ENCODE measurements around the gene PNPLA1.

PNPLA1 gene

DNA sequence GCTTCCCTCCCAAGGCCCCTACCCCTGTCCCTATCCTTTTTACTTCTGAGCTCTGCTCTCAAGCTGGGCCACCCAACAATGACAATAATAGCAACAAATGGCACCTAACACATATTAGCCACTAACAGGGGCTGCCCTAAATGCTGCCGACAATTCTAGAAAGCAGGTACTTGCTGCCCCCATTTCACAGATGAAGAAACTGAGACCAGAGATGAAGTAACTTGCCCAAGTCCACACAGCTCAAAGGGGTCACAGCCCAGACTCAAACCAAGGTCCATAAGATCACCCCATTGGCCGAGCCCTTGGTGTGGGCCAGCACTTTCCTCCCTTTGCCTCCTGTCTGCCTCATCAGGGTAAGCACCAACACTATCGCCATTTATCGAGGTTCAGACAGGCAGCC, 54.9 kb downstream of the PNPLA1 start:
- ChIA-PET CTCF (interaction anchor here (0.9 kb wide), 1 partner anchor 16 kb away, joined by 3 read pairs; no protein-coding TSS in a partner anchor), POLR2A (no interaction called here)
- TF ChIP-seq BHLHE40 (IDR thresholded peaks at IDR 0.05; ENCODE audit: borderline replicate concordance) (no peak), FOXA1 (IDR thresholded peaks at IDR 0.05) (no peak), SUZ12 (IDR thresholded peaks at IDR 0.05) (no peak), ARNT (IDR thresholded peaks at IDR 0.05) (no peak), FOXK2 (IDR thresholded peaks at IDR 0.05) (no peak), ELF4 (IDR thresholded peaks at IDR 0.05) (no peak), L3MBTL2 (conservative IDR thresholded peaks at IDR 0.05) (no peak)
- no peak for DNase-seq (ENCODE audit: extremely low spot score)

GRCh38 chr6:36326356-36326995, 56.6 kb downstream of the PNPLA1 start:
- POLR2A ChIA-PET: no interaction called here
- no peak for TF ChIP-seq CTBP1 (IDR thresholded peaks at IDR 0.05; ENCODE audit: borderline replicate concordance)
- no peak for TF ChIP-seq BHLHE40 (IDR thresholded peaks at IDR 0.05; ENCODE audit: borderline replicate concordance)
- no peak for DNase-seq (ENCODE audit: extremely low spot score)
- CTCF ChIA-PET: interaction anchor here (0.8 kb wide), 1 partner anchor 15 kb away, joined by 3 read pairs; no protein-coding TSS in a partner anchor

DNA sequence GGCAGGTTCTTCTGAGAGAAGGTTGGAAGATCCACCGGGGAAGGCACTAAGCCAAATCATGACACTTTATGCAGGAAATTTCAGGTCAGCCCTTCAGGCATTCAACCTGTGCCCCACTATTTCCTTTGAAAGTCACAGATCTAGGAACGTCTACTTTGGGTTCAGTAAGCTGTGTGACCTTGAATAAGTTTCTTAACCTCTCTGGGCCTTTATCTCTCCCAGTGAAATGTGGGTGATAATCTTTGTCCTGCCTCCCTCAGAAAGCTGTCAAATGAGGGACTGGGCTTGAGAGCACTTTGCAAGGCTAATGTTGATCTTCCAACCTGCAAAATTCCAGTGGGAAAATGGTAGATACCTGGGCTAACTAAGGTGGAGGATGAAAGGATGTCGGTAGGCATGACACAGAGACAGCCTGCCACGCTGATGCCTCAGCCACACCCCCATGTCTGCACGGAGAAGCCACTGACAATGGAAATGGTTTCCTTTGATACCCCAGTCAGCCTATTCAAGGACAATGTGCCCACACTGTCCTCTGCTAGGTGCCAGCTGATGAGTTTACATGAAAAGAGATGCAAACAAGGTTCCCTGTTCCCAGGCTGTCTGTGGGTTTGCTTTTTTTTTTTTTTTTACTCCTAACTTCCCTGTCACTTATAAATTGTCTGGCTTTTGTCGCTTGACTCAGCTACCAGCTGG, 57.5 kb downstream of the PNPLA1 start:
- ChIA-PET CTCF (interaction anchor here (0.8 kb wide), 1 partner anchor 25 kb away, joined by 3 read pairs; no protein-coding TSS in a partner anchor), POLR2A (no interaction called here)
- no peak for DNase-seq (ENCODE audit: extremely low spot score)
- TF ChIP-seq FOXK2 (IDR thresholded peaks at IDR 0.05) (no peak), NFRKB (IDR thresholded peaks at IDR 0.05) (no peak), HDGF (IDR thresholded peaks at IDR 0.05; ENCODE audit: borderline replicate concordance) (no peak), ARNT (IDR thresholded peaks at IDR 0.05) (no peak), ZNF384 (IDR thresholded peaks at IDR 0.05) (no peak), FOXM1 (IDR thresholded peaks at IDR 0.05; ENCODE audit: borderline replicate concordance) (no peak), SUZ12 (IDR thresholded peaks at IDR 0.05) (no peak), CTBP1 (IDR thresholded peaks at IDR 0.05; ENCODE audit: borderline replicate concordance) (no peak)

DNA sequence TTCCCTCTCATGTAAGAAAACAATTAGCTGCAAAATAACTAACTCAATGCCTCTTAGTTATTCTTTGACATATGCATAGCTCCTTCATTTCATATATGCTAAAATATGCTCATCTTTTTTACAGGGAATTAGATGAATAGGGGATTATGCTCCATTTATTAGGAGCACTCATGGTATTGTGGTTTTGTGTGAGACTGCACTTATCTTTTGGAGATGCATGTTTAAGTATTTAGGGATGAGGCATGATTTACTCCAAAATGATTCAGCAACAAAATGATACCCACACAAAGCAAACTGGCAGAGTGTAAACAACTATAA, 58.0 kb downstream of the PNPLA1 start:
- CTCF ChIA-PET: interaction anchor here (0.6 to 0.8 kb wide), 2 partner anchors 13 to 26 kb away, joined by 3 read pairs; no protein-coding TSS in a partner anchor
- POLR2A ChIA-PET: no interaction called here
- TF ChIP-seq NFRKB (IDR thresholded peaks at IDR 0.05) (no peak), ZNF384 (IDR thresholded peaks at IDR 0.05) (no peak)
- DNase-seq (ENCODE audit: extremely low spot score): no peak

GRCh38 chr6:36328600-36328999, 58.7 kb downstream of the PNPLA1 start:
- no peak for TF ChIP-seq ARNT (IDR thresholded peaks at IDR 0.05)
- TF ChIP-seq, protein P1, sequence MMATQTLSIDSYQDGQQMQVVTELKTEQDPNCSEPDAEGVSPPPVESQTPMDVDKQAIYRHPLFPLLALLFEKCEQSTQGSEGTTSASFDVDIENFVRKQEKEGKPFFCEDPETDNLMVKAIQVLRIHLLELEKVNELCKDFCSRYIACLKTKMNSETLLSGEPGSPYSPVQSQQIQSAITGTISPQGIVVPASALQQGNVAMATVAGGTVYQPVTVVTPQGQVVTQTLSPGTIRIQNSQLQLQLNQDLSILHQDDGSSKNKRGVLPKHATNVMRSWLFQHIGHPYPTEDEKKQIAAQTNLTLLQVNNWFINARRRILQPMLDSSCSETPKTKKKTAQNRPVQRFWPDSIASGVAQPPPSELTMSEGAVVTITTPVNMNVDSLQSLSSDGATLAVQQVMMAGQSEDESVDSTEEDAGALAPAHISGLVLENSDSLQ (IDR thresholded peaks at IDR 0.05): no peak
- TF ChIP-seq LEF1 (IDR thresholded peaks at IDR 0.05; ENCODE audit: borderline replicate concordance): no peak
- no peak for TF ChIP-seq L3MBTL2 (conservative IDR thresholded peaks at IDR 0.05)
- no peak for TF ChIP-seq FOXA1 (IDR thresholded peaks at IDR 0.05)
- no peak for TF ChIP-seq FOXM1 (IDR thresholded peaks at IDR 0.05; ENCODE audit: borderline replicate concordance)
- no peak for TF ChIP-seq ZNF384 (IDR thresholded peaks at IDR 0.05)
- TF ChIP-seq CTBP1 (IDR thresholded peaks at IDR 0.05; ENCODE audit: borderline replicate concordance): no peak
- TF ChIP-seq SP1 (IDR thresholded peaks at IDR 0.05): no peak
- TF ChIP-seq FOXK2 (IDR thresholded peaks at IDR 0.05): no peak
- no peak for TF ChIP-seq SUZ12 (IDR thresholded peaks at IDR 0.05)
- TF ChIP-seq TARDBP (IDR thresholded peaks at IDR 0.05): no peak
- TF ChIP-seq BHLHE40 (IDR thresholded peaks at IDR 0.05; ENCODE audit: borderline replicate concordance): no peak
- no peak for TF ChIP-seq NFRKB (IDR thresholded peaks at IDR 0.05)
- TF ChIP-seq HDGF (IDR thresholded peaks at IDR 0.05; ENCODE audit: borderline replicate concordance): no peak
- no peak for TF ChIP-seq ELF4 (IDR thresholded peaks at IDR 0.05)
- CTCF ChIA-PET: no interaction called here
- POLR2A ChIA-PET: interaction anchor here (1.4 kb wide), 1 partner anchor 9 kb away, joined by 4 read pairs; no protein-coding TSS in a partner anchor
- no peak for DNase-seq (ENCODE audit: extremely low spot score)

DNA sequence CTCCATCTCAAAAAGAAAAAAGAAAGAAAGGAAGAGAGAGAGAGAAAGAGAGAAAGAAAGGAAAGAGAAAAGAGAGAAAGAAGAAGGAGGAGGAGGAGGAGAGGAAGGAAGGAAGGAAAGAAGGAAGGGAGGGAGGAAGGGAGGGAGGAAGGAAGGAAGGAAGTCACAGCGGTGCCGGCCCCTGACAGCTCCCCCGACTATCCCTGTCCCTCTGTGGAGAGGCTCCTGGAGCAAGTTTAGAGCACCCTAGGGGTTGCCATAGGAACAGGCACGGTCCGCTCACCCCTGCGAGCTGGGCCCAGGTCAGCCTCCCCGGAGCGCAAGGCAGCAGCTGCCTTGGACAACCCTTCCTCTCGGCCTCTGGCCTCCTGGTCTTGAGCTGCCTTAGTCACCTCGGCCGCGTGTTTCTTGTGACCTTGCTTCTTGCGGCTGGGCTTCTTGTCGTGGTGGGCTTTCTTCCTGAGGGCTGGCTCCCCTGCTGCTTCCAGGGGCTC, 60.0 kb downstream of the PNPLA1 start:
- TF ChIP-seq BHLHE40 (IDR thresholded peaks at IDR 0.05; ENCODE audit: borderline replicate concordance) (no peak), ELF4 (IDR thresholded peaks at IDR 0.05) (no peak), NFRKB (IDR thresholded peaks at IDR 0.05) (no peak), HDGF (IDR thresholded peaks at IDR 0.05; ENCODE audit: borderline replicate concordance) (no peak), FOXM1 (IDR thresholded peaks at IDR 0.05; ENCODE audit: borderline replicate concordance) (no peak), L3MBTL2 (conservative IDR thresholded peaks at IDR 0.05) (no peak), ARNT (IDR thresholded peaks at IDR 0.05) (no peak), SUZ12 (IDR thresholded peaks at IDR 0.05) (no peak)
- ChIA-PET CTCF (interaction anchor here (0.6 to 1.1 kb wide), 4 partner anchors 10 to 190 kb away, joined by 3 to 4 read pairs (median 4); no protein-coding TSS in a partner anchor), POLR2A (interaction anchor here (1.4 kb wide), 1 partner anchor 11 kb away, joined by 4 read pairs; no protein-coding TSS in a partner anchor)
- DNase-seq (ENCODE audit: extremely low spot score): no peak

- ChIA-PET CTCF (interaction anchor here (0.6 to 1.1 kb wide), 2 partner anchors 10 to 11 kb away, joined by 3 to 4 read pairs; no protein-coding TSS in a partner anchor), POLR2A (interaction anchor here (1.5 kb wide), 1 partner anchor 10 kb away, joined by 5 read pairs; no protein-coding TSS in a partner anchor)
- TF ChIP-seq TARDBP (IDR thresholded peaks at IDR 0.05) (no peak), NFRKB (IDR thresholded peaks at IDR 0.05) (no peak), SUZ12 (IDR thresholded peaks at IDR 0.05) (no peak), L3MBTL2 (conservative IDR thresholded peaks at IDR 0.05) (no peak), FOXK2 (IDR thresholded peaks at IDR 0.05) (no peak), SP1 (IDR thresholded peaks at IDR 0.05) (no peak), ZNF384 (IDR thresholded peaks at IDR 0.05) (no peak), FOXA1 (IDR thresholded peaks at IDR 0.05) (no peak)
- no peak for DNase-seq (ENCODE audit: extremely low spot score)
These were observed 60.5 kb downstream of the PNPLA1 start for GRCh38 chr6:36330366-36330765.
